Measurements from ENCODE around the gene ACE2. TPM values are rescaled to one million over a fixed set of nuclear protein-coding genes. Genes with fewer than 3 reads are reported as not detected.

Gene ACE2
- total RNA-seq, 1 experiment from 2014 or later = not detected

DNA sequence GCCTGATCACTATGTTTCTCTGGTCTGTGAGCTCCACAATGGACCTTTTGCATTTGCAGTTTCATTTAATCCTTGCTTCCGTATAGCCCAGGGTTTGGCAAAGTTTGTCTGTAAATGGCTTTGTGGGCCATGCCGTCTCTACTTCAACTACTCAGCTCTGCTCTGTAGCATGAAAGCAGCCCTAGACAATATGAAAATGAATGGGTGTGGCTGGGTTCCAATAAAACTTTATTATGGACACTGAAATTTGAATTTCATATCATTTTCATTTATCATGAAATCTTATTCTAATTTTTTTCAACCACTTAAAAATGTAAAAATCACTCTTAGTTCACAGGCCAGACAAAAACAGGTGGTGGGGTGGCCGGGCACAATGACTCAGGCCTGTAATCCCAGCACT lies 41.5 kb downstream of the ACE2 start:
- Mint-ChIP-seq H3K27me3 (ENCODE audit: low read depth) (peaks cover 1% of the 10 kb centered on the region; the same call in 1 of the 2 replicates), H3K27ac (no peak overlapping the region), H3K9me3 (no peaks in the 10 kb centered on the region), H3K4me1 (no peaks in the 10 kb centered on the region), H3K4me3 (no peak overlapping the region), H3K36me3 (ENCODE audit: insufficient read depth in 1 of 3, low read depth in 3 of 3) (no peaks in the 10 kb centered on the region)
- Histone ChIP-seq H4K20me1 (ENCODE audit: control insufficient read depth, insufficient read depth, insufficient read length) (no peaks in the 10 kb centered on the region), H3K4me1 (ENCODE audit: insufficient read depth, low read length) (no peaks in the 10 kb centered on the region), H2BK20ac (ENCODE audit: low read depth, low read length, poor library complexity, severe bottlenecking) (no peak overlapping the region), H4K8ac (replicated peaks; ENCODE audit: insufficient read length, low read depth, low read length) (no peak overlapping the region), H2BK120ac (ENCODE audit: low read depth, low read length, poor library complexity, severe bottlenecking) (no peak overlapping the region), H3K27me3 (ENCODE audit: insufficient read depth, low read length) (no peaks in the 10 kb centered on the region), H3K4ac (ENCODE audit: low read depth, low read length) (no peak overlapping the region), H3K18ac (ENCODE audit: insufficient read length, low read depth, low read length) (no peak overlapping the region), H3K14ac (ENCODE audit: insufficient read depth, low read length) (no peak overlapping the region), H2AFZ (ENCODE audit: low read length) (no peak overlapping the region), H3K56ac (ENCODE audit: insufficient read length, low read depth, low read length) (no peak overlapping the region), H2BK5ac (ENCODE audit: insufficient read length, low read length) (no peak overlapping the region), H3K4me2 (ENCODE audit: insufficient read depth, insufficient read length, low read length) (no peak overlapping the region), H3K9me3 (ENCODE audit: control insufficient read depth, low read depth, low read length) (no peaks in the 10 kb centered on the region), H3K79me1 (ENCODE audit: insufficient read depth, low read depth, low read length, poor library complexity, severe bottlenecking) (no peaks in the 10 kb centered on the region), H3T11ph (ENCODE audit: low read length) (no peak overlapping the region), H3K27ac (ENCODE audit: insufficient read length, low read depth, low read length) (no peak overlapping the region), H2AK5ac (ENCODE audit: insufficient read length, low read length) (no peak overlapping the region), H2BK12ac (ENCODE audit: insufficient read length, low read depth, low read length) (no peak overlapping the region), H3K23me2 (ENCODE audit: insufficient read length, low read depth, low read length, poor library complexity, severe bottlenecking) (no peaks in the 10 kb centered on the region), H4K91ac (ENCODE audit: insufficient read length, low read depth, low read length) (no peak overlapping the region), H3K23ac (ENCODE audit: insufficient read length, low read depth, low read length) (no peak overlapping the region), H3K79me2 (ENCODE audit: insufficient read depth, low read length) (no peaks in the 10 kb centered on the region), H4K5ac (ENCODE audit: insufficient read length, low read depth, low read length) (no peak overlapping the region), H3K9ac (ENCODE audit: extremely low read depth, insufficient read length, low read length) (no peak overlapping the region), H2BK15ac (ENCODE audit: low read depth, low read length) (no peak overlapping the region)
- WGBS (ENCODE audit: extremely low coverage, insufficient read length, low lambda C conversion rate) = no CpG with 5 or more reads among the region's 3 CpGs
- TF ChIP-seq, protein P1, sequence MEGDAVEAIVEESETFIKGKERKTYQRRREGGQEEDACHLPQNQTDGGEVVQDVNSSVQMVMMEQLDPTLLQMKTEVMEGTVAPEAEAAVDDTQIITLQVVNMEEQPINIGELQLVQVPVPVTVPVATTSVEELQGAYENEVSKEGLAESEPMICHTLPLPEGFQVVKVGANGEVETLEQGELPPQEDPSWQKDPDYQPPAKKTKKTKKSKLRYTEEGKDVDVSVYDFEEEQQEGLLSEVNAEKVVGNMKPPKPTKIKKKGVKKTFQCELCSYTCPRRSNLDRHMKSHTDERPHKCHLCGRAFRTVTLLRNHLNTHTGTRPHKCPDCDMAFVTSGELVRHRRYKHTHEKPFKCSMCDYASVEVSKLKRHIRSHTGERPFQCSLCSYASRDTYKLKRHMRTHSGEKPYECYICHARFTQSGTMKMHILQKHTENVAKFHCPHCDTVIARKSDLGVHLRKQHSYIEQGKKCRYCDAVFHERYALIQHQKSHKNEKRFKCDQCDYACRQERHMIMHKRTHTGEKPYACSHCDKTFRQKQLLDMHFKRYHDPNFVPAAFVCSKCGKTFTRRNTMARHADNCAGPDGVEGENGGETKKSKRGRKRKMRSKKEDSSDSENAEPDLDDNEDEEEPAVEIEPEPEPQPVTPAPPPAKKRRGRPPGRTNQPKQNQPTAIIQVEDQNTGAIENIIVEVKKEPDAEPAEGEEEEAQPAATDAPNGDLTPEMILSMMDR (conservative IDR thresholded peaks at IDR 0.05) = no peak
- no peak for DNase-seq

Measured in H9 (cell line).